Muscle of arm (tissue), 14 donors: Measurements from ENCODE around the gene ALG12. TPM values are rescaled to one million over a fixed set of nuclear protein-coding genes. Genes with fewer than 3 reads are reported as not detected.
A peak's percentile ranks its signal among the peaks of the same experiment; 100 is the strongest.

Source experiments
- DNase-seq: peaks from one replicate; pipeline ENCODE4 v3.0.0-alpha.2; 2013
- long read RNA-seq, 11 donors: transcript quantifications; one replicate each; lab custom pipeline, GENCODE V29; 2026
- polyA plus RNA-seq, 12 donors: library from polyadenylated mRNA; unstranded; fragments of 120-200 nt; gene quantifications; one replicate each; pipeline ENCODE4 v1.2.1, GENCODE V29; 2013; ENCODE audit not compliant: insufficient read length in 12 of 12

The ALG12 gene
- polyA plus RNA-seq: 10 to 100 TPM in 9 of 12 donors, 1 to 10 TPM in 2, not detected in 1; 6.3 to 17.2 (median 12.1) TPM
- long read RNA-seq, donor 1: 0 reads
- long read RNA-seq, donor 2, full-length matches to known transcripts: 4 of 4 reads
- long read RNA-seq, donor 2, partial matches to known transcripts: 0 of 4 reads
- long read RNA-seq, donor 2, other reads (novel, unspliced or antisense): 0 of 4 reads
- long read RNA-seq, donor 3, full-length matches to known transcripts: 2 of 2 reads
- long read RNA-seq, donor 3, partial matches to known transcripts: 0 of 2 reads
- long read RNA-seq, donor 3, other reads (novel, unspliced or antisense): 0 of 2 reads
- long read RNA-seq, donor 4, full-length matches to known transcripts: 1 of 1 reads
- long read RNA-seq, donor 4, partial matches to known transcripts: 0 of 1 reads
- long read RNA-seq, donor 4, other reads (novel, unspliced or antisense): 0 of 1 reads
- long read RNA-seq, donor 5, full-length matches to known transcripts: 6 of 6 reads
- long read RNA-seq, donor 5, partial matches to known transcripts: 0 of 6 reads
- long read RNA-seq, donor 5, other reads (novel, unspliced or antisense): 0 of 6 reads
- long read RNA-seq, donor 6, full-length matches to known transcripts: 1 of 1 reads
- long read RNA-seq, donor 6, partial matches to known transcripts: 0 of 1 reads
- long read RNA-seq, donor 6, other reads (novel, unspliced or antisense): 0 of 1 reads
- long read RNA-seq, donor 7, full-length matches to known transcripts: 2 of 2 reads
- long read RNA-seq, donor 7, partial matches to known transcripts: 0 of 2 reads
- long read RNA-seq, donor 7, other reads (novel, unspliced or antisense): 0 of 2 reads
- long read RNA-seq, donor 8, full-length matches to known transcripts: 2 of 2 reads
- long read RNA-seq, donor 8, partial matches to known transcripts: 0 of 2 reads
- long read RNA-seq, donor 8, other reads (novel, unspliced or antisense): 0 of 2 reads
- long read RNA-seq, donor 9, full-length matches to known transcripts: 1 of 1 reads
- long read RNA-seq, donor 9, partial matches to known transcripts: 0 of 1 reads
- long read RNA-seq, donor 9, other reads (novel, unspliced or antisense): 0 of 1 reads
- long read RNA-seq, donor 10, full-length matches to known transcripts: 3 of 3 reads
- long read RNA-seq, donor 10, partial matches to known transcripts: 0 of 3 reads
- long read RNA-seq, donor 10, other reads (novel, unspliced or antisense): 0 of 3 reads
- long read RNA-seq, donor 11, full-length matches to known transcripts: 5 of 5 reads
- long read RNA-seq, donor 11, partial matches to known transcripts: 0 of 5 reads
- long read RNA-seq, donor 11, other reads (novel, unspliced or antisense): 0 of 5 reads

DNA sequence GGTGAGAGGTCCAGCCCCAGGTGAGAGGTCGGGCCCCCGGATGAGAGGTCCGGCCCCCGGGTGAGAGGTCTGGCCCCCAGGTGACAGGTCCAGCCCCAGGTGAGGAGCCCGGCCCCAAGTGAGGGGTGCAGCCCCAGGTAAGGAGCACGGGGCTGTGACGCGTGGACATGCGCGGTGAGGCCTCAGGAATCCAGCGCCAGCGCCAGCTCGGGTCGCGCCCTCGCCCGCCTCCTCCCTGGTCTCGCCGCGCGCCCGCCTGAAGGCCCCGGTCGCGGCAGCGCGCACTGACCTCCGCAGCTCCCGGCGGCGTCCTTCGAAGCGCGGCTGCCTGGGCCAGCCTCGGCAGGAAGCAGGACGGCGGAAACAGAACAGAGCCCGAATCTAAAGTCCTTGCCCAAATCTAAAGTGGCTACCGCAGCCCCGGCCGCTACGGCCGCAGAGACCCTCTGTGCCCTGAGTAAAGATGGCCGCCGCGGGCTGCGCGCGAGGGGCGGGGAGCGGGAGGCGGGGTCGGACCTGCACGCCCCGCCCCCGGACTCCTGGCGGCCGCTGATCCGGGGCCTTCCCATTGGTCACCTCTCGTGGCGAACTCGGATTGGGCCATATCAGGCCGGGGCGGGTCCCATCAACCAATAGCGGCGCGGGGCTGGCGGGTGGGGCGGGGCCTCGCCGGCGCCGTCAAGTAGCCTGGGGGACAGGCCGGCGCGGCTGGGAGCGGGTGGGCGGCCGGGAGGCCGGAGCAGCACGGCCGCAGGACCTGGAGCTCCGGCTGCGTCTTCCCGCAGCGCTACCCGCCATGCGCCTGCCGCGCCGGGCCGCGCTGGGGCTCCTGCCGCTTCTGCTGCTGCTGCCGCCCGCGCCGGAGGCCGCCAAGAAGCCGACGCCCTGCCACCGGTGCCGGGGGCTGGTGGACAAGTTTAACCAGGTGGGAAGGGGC, at the start of gene ALG12, which contains the start of gene CRELD2:
TSS of gene ALG12 (minus strand) at position 465 of the 937 bp plus-strand sequence. CDS start 4,673 bp downstream, outside the sequence.
TSS of gene CRELD2 (plus strand) at position 661 of the 937 bp plus-strand sequence. CDS start at position 797, 136 bp downstream.
- DNase-seq: peak; percentile 96

DNA sequence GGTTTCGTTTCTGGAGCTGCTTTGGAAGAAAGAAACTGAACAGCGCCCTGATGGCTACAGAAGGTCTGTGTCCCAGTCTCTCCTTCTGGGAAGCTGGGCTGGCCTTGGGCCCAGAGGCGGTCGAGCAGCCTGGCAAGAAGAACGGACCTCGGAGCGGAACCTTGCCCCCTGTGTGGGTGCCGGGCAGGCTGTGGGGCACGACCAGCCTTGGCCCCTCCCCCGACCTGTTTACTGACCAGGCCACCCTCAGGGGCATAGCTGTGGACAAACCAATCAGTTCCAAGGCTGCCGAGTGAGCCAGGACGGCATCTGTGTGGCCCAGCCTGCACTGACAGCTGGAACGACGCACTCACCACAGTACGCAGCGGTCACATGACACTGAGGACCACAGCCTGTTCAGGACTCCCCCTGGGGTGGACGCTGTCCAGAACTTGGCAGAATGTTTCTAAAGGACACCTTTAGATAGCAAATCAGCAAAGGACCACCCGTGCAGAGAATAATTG, 49.5 kb upstream of the ALG12 start:
- DNase-seq: no peak

DNA sequence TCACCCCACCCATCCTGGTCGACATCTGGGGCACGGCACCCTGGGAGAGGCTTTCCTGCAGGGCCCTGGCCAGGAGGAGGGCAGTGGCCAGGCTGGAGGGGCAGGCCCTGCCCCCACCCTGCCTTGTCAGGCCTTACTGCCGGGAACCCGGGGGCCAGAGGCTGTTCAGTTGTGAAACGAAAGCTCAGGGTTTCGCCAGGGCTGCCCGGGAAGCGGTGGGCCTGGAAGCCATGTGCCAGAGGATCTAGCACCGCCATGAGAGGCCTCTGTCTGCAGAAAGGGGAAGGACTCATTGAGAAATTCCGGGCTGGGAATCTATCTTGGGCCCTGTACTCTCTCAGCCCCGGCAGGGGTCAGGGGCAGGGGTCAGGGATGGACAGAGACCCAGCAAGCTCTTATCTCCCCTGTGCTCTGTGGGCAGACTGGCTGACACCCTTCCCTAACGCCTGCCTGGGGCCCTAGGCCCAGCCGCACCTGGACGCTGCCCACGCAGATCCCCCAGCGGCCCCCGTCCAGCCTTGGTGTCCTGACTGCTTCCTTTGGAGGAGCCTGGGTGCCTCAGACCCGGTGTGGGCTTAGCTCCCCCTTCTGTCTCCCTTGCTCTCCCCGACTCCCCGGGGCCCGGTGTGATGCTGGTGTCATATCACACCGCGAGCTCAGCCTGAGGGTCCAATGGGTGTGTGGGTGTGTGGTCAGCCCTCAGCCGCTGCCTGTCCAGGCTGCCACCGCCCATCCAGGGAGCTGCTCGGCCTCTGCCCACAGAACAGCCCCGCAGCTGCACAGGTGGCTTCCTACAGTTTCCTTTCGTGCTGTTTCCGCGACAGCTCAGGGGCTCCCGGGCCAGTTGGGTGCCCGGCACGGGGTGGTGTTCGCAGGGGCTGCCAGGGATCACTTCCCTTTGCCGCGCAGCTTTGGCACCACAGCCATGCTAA, 48.8 kb upstream of the ALG12 start:
- DNase-seq: no peak

DNA sequence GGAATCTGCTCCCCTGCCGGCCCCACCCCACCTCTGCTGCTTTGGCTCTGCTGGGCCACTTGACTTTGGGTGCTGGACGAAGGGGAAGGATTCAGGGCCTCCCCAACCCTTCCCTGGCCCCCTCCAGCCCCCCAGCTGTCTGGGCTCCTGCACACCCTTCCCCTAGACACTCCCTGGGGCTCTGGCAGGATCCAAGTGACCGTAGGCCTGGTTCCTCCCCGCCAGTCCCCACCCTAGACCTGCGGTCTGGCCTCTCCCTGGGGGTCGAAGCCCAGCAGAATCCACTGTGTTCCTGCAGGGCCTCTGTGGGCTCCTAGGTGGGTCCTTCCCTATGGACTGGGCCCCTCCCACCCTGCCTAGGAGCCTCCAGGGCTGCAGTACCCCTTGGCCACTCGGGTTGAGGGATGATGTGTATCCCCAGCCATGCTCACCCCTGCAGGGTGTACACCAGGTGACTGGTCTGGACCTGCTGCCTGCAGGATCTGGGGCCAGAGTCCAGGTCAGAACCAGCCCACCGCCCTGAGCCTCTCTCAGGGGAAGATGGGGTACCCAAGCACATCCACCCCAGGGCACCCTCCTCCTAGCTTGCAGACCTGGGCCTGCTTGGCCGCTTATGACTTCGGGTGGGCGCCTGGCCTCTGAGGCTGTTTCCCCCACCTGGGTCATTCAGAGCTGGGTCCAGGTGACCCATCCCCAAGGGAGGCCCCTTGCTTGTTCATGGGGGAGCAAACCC, 48.0 kb upstream of the ALG12 start:
- DNase-seq: no peak

DNA sequence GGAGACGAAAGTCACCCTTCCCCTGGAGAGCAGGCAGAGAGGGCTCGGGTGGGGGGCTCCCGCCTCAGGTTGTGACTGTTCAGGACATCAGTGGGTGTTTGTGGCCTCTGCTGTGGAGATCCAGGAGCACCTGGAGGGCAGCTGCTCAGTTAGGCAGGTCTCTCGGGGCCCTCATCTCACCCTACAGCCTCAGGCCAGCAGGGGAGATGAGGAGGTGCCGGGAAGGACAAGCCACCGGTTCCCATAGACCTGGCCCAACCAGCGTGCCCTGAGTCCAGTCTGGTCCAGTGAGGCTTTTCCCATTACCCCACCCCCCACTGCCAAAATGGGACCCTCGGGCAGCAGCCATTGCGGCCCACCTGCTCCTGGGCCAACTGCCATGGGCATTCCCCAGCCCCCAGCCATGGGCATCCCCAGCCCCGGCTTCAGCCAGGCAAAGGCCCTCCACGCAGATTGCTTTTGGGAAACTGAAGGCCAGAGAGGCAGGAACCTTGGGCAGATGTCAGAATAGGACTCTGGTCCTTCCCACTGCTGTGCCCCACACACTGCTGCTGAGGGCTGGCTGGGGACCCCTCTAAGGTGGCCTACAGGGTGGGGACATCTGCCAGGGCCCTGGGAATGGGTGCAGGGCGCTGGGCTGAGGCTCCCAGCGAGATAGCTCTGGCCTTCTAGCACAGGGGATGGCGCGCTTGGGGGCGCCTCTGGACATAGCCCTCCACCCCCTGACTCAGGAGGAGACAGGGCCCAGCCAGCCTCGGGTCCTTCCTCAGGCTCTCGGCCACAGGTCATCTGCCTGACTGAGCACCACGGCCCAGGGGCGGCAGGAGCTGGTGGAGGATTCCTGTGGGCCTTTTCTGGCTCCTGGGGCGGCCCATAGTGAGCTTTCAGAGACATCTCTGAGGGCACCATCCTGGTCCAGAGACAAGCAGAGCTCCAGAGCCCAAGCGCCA, 47.1 kb upstream of the ALG12 start:
- no peak for DNase-seq

DNA sequence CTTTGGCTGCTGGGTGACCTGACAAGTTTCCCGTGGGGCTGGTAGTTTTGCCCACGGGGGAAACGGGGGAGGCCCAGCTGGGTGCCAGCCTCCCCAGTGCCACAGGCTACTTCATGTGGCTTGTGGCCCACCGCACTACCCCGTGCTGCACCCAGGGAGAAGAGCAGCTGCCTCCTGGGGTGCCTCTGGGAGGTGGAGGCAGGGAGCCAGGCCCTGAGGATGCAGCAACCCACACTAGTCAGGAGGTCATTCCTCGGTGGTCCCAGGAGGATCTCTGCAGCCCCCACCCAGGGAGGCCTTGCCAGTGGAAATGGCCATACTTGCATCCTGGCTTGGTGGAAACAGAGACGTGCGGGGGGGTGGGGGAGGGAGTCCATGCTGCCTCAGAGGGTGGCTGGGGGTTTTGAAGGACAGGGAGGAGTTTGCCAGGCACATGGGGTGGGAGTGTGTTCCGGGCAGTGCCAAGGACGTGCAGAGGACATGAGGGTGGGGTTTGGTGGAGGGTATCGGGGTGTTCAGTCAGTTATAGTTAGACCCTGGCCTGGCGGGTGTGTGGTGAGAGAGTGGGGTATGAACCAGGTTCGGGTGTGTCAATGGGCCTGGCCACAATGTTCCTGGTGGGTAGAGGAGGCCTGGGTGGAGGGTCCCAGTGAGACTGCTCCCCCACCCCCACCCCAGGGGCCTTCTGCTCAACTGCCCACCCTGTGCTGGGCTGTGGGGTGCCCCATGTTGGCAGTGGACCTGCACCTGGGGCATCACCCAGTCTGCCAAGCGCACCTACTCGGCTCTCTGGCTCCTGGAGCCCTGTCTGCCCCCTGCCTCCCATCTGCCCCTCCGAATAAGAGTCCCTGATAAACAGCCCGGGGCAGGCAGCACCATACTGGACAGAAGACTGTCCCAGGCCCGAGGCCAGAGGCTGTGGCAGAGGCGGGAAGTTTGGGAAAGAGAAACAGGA, 46.2 kb upstream of the ALG12 start:
- DNase-seq: no peak

DNA sequence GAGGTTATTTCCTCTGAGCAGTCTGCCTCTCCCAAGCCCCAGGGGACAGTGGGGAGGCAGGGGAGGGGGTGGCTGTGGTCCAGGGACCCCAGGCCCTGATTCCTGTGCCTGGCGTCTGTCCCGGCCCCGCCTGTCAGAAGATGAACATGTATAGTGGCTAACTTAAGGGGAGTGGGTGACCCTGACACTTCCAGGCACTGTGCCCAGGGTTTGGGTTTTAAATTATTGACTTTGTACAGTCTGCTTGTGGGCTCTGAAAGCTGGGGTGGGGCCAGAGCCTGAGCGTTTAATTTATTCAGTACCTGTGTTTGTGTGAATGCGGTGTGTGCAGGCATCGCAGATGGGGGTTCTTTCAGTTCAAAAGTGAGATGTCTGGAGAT, 45.4 kb upstream of the ALG12 start:
- no peak for DNase-seq

DNA sequence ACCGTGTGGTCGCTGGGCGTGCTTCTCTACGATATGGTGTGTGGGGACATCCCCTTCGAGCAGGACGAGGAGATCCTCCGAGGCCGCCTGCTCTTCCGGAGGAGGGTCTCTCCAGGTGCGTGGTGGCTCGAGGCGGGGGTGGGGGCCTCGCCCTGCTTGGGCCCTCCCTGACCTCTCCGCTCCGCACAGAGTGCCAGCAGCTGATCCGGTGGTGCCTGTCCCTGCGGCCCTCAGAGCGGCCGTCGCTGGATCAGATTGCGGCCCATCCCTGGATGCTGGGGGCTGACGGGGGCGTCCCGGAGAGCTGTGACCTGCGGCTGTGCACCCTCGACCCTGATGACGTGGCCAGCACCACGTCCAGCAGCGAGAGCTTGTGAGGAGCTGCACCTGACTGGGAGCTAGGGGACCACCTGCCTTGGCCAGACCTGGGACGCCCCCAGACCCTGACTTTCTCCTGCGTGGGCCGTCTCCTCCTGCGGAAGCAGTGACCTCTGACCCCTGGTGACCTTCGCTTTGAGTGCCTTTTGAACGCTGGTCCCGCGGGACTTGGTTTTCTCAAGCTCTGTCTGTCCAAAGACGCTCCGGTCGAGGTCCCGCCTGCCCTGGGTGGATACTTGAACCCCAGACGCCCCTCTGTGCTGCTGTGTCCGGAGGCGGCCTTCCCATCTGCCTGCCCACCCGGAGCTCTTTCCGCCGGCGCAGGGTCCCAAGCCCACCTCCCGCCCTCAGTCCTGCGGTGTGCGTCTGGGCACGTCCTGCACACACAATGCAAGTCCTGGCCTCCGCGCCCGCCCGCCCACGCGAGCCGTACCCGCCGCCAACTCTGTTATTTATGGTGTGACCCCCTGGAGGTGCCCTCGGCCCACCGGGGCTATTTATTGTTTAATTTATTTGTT, 44.8 kb upstream of the ALG12 start:
- no peak for DNase-seq

DNA sequence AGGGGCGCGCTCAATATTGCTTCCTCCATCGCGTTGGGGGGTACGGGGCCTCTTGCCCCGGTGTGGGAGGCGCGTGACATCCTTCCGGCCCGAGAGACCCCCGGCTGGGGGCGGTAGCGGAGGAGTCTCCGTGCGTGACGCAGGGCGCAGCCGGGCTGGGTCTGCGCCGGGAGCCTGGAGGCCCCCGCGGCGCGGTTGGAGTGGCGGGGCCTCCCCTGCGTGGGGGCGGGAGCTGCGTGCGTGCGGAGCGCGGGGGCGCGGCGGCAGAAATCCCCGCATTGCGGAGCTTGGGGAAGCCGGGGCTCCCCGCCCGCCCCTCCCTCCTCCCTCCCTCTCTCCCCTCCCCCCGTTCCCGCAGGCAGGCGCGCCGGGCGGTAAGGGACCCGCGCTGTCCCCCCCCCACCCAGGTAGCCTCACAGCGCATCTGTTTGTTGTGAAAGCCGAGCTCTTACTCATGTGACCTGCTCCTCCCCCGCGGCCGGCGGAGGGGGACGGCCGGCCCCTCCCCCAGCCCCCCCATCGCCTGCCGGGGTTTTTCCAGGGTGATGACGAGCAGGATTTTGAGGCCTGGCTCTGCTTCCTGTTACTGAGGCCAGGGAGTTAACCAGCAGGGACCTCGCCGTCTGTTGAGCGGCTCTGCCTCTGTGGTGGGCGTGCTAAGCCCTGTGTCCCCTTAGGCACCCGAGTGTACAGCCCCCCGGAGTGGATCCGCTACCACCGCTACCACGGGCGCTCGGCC, 43.9 kb upstream of the ALG12 start:
- DNase-seq: peak; percentile 77

DNA sequence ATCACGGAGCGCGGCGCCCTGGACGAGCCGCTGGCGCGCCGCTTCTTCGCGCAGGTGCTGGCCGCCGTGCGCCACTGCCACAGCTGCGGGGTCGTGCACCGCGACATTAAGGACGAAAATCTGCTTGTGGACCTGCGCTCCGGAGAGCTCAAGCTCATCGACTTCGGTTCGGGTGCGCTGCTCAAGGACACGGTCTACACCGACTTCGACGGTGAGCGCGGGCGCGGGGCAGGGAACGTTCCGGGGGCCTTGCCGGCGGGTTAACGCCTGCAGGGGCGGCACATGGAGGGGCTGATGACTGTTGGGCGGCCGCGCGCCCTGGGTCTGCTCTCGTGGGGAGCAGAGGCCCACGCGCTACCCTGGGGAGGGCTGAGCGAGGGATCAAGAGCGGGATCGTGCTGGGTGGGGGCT, 43.4 kb upstream of the ALG12 start:
- DNase-seq: no peak

DNA sequence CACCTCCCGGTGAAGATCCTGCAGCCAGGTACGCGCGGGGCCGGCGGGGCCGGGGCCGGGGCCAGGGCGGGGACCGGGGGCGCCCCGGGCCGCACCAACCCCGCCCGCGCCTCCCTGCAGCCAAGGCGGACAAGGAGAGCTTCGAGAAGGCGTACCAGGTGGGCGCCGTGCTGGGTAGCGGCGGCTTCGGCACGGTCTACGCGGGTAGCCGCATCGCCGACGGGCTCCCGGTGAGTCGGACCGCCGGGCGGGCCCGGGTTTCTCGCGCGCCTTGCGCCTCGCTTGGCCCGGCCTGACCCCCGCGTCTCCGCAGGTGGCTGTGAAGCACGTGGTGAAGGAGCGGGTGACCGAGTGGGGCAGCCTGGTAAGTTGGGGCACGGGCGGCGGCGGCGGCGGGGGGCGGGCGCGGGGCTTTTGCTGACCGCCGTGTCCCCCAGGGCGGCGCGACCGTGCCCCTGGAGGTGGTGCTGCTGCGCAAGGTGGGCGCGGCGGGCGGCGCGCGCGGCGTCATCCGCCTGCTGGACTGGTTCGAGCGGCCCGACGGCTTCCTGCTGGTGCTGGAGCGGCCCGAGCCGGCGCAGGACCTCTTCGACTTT, 42.9 kb upstream of the ALG12 start:
- DNase-seq: no peak

DNA sequence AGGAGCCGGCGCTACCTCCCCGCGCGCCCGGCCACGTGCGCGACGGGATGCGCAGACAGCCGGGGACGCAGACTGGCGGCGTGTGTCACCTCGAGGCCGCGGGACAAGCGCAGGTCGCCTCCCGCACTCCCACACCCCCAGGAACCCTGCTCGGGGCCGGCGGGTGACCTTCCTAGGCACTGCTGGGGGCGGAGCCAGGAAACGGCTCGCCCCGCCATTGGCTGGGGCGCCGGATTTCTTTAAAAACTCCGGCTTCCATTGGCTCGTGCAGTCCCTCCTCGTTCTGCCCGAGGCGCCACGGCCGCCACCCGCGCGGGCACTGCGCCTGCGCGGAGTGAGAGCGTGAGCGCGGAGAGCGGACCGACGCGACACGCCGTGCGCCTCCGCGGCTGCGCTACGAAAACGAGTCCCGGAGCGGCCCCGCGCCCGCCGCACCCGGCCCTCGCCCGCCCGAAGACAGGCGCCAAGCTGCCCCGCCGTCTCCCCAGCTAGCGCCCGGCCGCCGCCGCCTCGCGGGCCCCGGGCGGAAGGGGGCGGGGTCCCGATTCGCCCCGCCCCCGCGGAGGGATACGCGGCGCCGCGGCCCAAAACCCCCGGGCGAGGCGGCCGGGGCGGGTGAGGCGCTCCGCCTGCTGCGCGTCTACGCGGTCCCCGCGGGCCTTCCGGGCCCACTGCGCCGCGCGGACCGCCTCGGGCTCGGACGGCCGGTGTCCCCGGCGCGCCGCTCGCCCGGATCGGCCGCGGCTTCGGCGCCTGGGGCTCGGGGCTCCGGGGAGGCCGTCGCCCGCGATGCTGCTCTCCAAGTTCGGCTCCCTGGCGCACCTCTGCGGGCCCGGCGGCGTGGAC, 42.1 kb upstream of the ALG12 start, which contains the start of gene PIM3:
TSS of gene PIM3 (plus strand) at position 614 of the 846 bp plus-strand sequence. CDS start at position 790, 176 bp downstream.
- DNase-seq: peak; percentile 95

DNA sequence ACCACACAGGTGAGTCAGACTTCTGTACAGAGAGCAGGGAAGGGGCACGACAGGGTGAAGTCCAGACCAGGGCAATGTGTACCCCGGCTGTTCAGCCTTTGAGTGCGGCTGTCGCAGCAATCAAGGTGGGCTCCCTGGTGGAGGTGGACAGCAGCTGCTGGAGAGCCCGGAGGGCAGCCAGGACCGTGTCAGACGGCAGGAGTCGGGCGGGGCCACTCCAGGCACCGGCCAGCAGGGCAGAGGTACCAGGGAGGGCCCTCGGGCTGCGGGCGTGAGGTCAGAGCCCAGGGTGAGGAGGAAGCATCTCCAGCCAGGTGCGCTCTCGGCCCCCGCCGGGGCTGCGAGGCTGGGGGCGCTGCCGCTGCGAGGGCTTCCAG, 41.5 kb upstream of the ALG12 start:
- DNase-seq: no peak
